Panc1 (cell line): ENCODE results near the gene DIRAS3. TPM values are rescaled to one million over a fixed set of nuclear protein-coding genes. Genes with fewer than 3 reads are reported as not detected.

Experiments used
- ATAC-seq: fragments of 200-7000 bp; cut with Tn5 transposase; 2 replicates; pipeline ENCODE4 v1.9.1; 2020; ENCODE audit warnings: mild to moderate bottlenecking, moderate library complexity
- BruUV-seq: library from RNA; stranded (reverse); fragments of 400-500 nt; replicated peaks from 2 replicates; lab custom pipeline; 2021; lab: Mats Ljungman, UMichigan
- CTCF ChIA-PET: fragments of 300-600 bp; sonication (Branson Sonifier 250); formaldehyde crosslinking; loops from one replicate; lab custom pipeline; 2022; ENCODE audit warnings: antibody characterized with exemption; lab: Charles Lee
- POLR2A ChIA-PET: fragments of 300-600 bp; sonication (Branson Sonifier 250); formaldehyde crosslinking; loops from one replicate; lab custom pipeline; 2022; ENCODE audit warnings: antibody characterized with exemption; lab: Charles Lee
- DNase-seq: peaks from one replicate; pipeline ENCODE4 v3.0.0-alpha.2; 2010; ENCODE audit warnings: low read depth, low spot score
- H3K27ac ChIP-seq: 2 replicates; pipeline ENCODE4 v1.5.1; 2011; ENCODE audit warnings: mild to moderate bottlenecking, low read length, inconsistent platforms
- H3K27me3 ChIP-seq: fragments of 200-500 bp; sonication (Bioruptor generic); 2 replicates; pipeline ENCODE4 v1.6.0; 2014; ENCODE audit warnings: low read length, inconsistent platforms; ENCODE audit not compliant: control insufficient read depth, insufficient read depth
- H3K36me3 ChIP-seq: fragments of 200-500 bp; sonication (Bioruptor generic); 2 replicates; pipeline ENCODE4 v1.5.1; 2014; ENCODE audit warnings: inconsistent platforms, mild to moderate bottlenecking, low read length, moderate library complexity; ENCODE audit not compliant: control insufficient read depth, insufficient read depth
- H3K4me1 ChIP-seq: 2 replicates; pipeline ENCODE4 v1.5.1; 2011; ENCODE audit warnings: inconsistent platforms, mild to moderate bottlenecking, low read length, moderate library complexity; ENCODE audit not compliant: control insufficient read depth, insufficient read depth
- H3K4me3 ChIP-seq, 2 experiments: 2 replicates each; pipeline ENCODE4 v1.5.1; 2011 to 2012; ENCODE audit warnings: low read depth in 2 of 2, low read length in 2 of 2, mild to moderate bottlenecking in 2 of 2, inconsistent platforms in 1 of 2, moderate library complexity in 1 of 2
- H3K9me3 ChIP-seq: fragments of 200-500 bp; sonication (Bioruptor generic); 2 replicates; pipeline ENCODE4 v1.5.1; 2014; ENCODE audit warnings: low read depth, mild to moderate bottlenecking, inconsistent platforms, low read length, moderate library complexity; ENCODE audit not compliant: control insufficient read depth, insufficient read depth
- POLR2AphosphoS5 ChIP-seq: IDR thresholded peaks from 2 replicates; pipeline ENCODE4 v1.6.1; 2012; ENCODE audit warnings: mild to moderate bottlenecking, low read depth, low read length, moderate library complexity
- REST ChIP-seq, 2 experiments: IDR thresholded peaks; 2 replicates each; pipeline ENCODE4 v1.6.1; 2011 to 2012; ENCODE audit warnings: low read depth in 2 of 2, control low read depth in 1 of 2, low read length in 1 of 2, mild to moderate bottlenecking in 1 of 2, moderate library complexity in 1 of 2; ENCODE audit not compliant: insufficient read depth in 1 of 2
- SIN3A ChIP-seq: IDR thresholded peaks from 2 replicates; pipeline ENCODE4 v1.6.1; 2012; ENCODE audit warnings: low read depth, mild to moderate bottlenecking, low read length, moderate library complexity, borderline replicate concordance; ENCODE audit not compliant: insufficient read depth
- TCF7L2 ChIP-seq: IDR thresholded peaks from 2 replicates; pipeline ENCODE4 v1.6.1; 2011; ENCODE audit warnings: mild to moderate bottlenecking, low read depth, low read length, inconsistent platforms
- in situ Hi-C: cut with HindIII; loops from 2 replicates; pipeline ENCODE4 v1.10.0; 2016; ENCODE audit warnings: low sequenced_read_pairs, low pct_unique_long_range_greater_than_20kb
- intact Hi-C: fragments of 100-400 bp; cut with micrococcal nuclease; formaldehyde crosslinking; loops from one replicate; pipeline ENCODE4 v1.10.0; 2022; ENCODE audit not compliant: unreplicated experiment
- total RNA-seq: library from RNA; stranded (reverse); gene quantifications from one replicate; pipeline ENCODE4 v1.2.1, GENCODE V29; 2021; ENCODE audit not compliant: unreplicated experiment
- TF ChIP-seq, protein P1 (sequence below): fragments of 450-650 bp; IDR thresholded peaks from 2 replicates; pipeline ENCODE4 v1.5.1; 2017; ENCODE audit warnings: mild to moderate bottlenecking

Gene DIRAS3
- total RNA-seq, 1 experiment from 2014 or later, result not detected

DNA sequence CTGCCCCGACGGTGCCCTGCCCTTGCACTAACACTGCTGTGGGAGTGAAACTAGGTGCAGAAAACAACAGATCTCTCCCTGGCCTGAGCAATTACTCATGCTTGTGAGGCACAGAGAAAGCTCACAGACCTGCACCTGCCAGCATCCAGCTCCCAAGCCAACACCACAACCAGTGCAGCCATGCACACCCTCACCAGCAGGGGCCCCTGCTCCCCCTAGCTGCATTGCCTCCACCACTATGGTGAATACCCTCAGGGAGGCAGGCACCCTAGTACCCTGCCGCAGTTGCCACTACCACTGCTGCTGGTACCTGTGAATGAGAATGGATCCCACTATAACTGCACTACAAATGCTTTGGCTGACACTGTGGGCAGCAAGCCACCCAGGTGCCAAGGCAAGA lies 7.1 kb upstream of the DIRAS3 start:
- ChIA-PET CTCF (no interaction called here), POLR2A (no interaction called here)
- no TSS peak for BruUV-seq
- TF ChIP-seq SIN3A, result no peak
- TF ChIP-seq REST (IDR thresholded peaks at IDR 0.05; ENCODE audit: insufficient read depth in 1 of 2, low read depth in 2 of 2, low read length in 1 of 2), result no peak
- TF ChIP-seq, protein P1, sequence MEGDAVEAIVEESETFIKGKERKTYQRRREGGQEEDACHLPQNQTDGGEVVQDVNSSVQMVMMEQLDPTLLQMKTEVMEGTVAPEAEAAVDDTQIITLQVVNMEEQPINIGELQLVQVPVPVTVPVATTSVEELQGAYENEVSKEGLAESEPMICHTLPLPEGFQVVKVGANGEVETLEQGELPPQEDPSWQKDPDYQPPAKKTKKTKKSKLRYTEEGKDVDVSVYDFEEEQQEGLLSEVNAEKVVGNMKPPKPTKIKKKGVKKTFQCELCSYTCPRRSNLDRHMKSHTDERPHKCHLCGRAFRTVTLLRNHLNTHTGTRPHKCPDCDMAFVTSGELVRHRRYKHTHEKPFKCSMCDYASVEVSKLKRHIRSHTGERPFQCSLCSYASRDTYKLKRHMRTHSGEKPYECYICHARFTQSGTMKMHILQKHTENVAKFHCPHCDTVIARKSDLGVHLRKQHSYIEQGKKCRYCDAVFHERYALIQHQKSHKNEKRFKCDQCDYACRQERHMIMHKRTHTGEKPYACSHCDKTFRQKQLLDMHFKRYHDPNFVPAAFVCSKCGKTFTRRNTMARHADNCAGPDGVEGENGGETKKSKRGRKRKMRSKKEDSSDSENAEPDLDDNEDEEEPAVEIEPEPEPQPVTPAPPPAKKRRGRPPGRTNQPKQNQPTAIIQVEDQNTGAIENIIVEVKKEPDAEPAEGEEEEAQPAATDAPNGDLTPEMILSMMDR, result no peak
- no peak for TF ChIP-seq TCF7L2
- TF ChIP-seq POLR2AphosphoS5, result no peak
- Histone ChIP-seq H3K27me3 (no peaks in the 10 kb centered on the region), H3K9me3 (no peaks in the 10 kb centered on the region), H3K4me1 (no peaks in the 10 kb centered on the region), H3K4me3 (no peak overlapping the region), H3K27ac (no peak overlapping the region), H3K36me3 (no peaks in the 10 kb centered on the region)
- in situ Hi-C loops, result no loop called here
- ATAC-seq (no peak), DNase-seq (no peak)
- intact Hi-C loops, result no loop called here

DNA sequence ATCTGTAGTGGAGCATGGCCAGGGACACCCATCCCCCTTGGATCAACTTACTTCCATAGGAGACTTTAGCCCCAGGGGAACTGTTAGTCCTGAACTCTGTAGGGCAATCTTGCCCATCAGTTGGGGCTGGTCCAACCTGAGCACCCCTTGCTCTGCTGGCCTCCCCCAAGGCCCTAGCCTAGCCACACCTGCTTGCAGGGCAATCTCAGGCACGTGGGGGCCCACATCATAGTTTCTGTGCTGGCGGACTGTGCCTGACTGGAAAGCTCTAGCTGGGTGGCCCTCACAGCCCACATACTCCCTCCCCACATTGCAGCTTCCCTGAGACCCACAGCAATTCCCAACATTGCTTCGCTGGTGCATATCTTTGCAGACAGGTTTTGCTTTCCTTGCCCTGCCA lies 6.6 kb upstream of the DIRAS3 start:
- no peak overlapping the region for H3K4me3 ChIP-seq
- H3K36me3 ChIP-seq, result no peaks in the 10 kb centered on the region
- BruUV-seq, result no TSS peak
- ChIA-PET POLR2A (no interaction called here), CTCF (no interaction called here)
- H3K27me3 ChIP-seq, result no peaks in the 10 kb centered on the region
- no peak overlapping the region for H3K27ac ChIP-seq
- intact Hi-C loops, result no loop called here
- H3K4me1 ChIP-seq, result no peaks in the 10 kb centered on the region
- in situ Hi-C loops, result no loop called here
- H3K9me3 ChIP-seq, result no peaks in the 10 kb centered on the region
- no peak for DNase-seq
- ATAC-seq, result no peak
- TF ChIP-seq SIN3A (no peak), REST (IDR thresholded peaks at IDR 0.05; ENCODE audit: insufficient read depth in 1 of 2, low read depth in 2 of 2, low read length in 1 of 2) (no peak), POLR2AphosphoS5 (no peak), TCF7L2 (no peak)
- TF ChIP-seq, protein P1, result no peak
